GM21723 (cell line): ENCODE data around the gene IRX5.

Source experiments
- ATAC-seq: cut with Tn5 transposase; IDR thresholded peaks from one replicate; pipeline ENCODE4 v1.9.1; 2021; ENCODE audit warnings: mild to moderate bottlenecking, moderate library complexity; ENCODE audit not compliant: unreplicated experiment

Gene IRX5

GRCh38 chr16:54930005-54930868 lies at the start of gene IRX5:
Gene IRX5, plus strand, starts transcription at chr16:54930865. Its CDS starts 334 bp downstream, at chr16:54931199.
- no peak for ATAC-seq

- no peak for ATAC-seq
Measured at GRCh38 chr16:54882556-54882955, 48.1 kb upstream of the IRX5 start.

- no peak for ATAC-seq
Measured at GRCh38 chr16:54883358-54883757, 47.3 kb upstream of the IRX5 start.

- no peak for ATAC-seq
Measured at GRCh38 chr16:54886078-54886477, 44.6 kb upstream of the IRX5 start.

- ATAC-seq = no peak
Measured at GRCh38 chr16:54890381-54890780, 40.3 kb upstream of the IRX5 start.

GRCh38 chr16:54891346-54891745 lies 39.3 kb upstream of the IRX5 start:
- ATAC-seq = no peak

GRCh38 chr16:54892981-54893380 lies 37.7 kb upstream of the IRX5 start:
- no peak for ATAC-seq

GRCh38 chr16:54897930-54898329 lies 32.7 kb upstream of the IRX5 start:
- no peak for ATAC-seq

- no peak for ATAC-seq
Measured at GRCh38 chr16:54901606-54902005, 29.1 kb upstream of the IRX5 start.

GRCh38 chr16:54903047-54903446 lies 27.6 kb upstream of the IRX5 start:
- no peak for ATAC-seq

GRCh38 chr16:54911079-54911478 lies 19.6 kb upstream of the IRX5 start:
- no peak for ATAC-seq

- no peak for ATAC-seq
Measured at GRCh38 chr16:54912720-54913119, 17.9 kb upstream of the IRX5 start.

- ATAC-seq = no peak
Measured at GRCh38 chr16:54921206-54921824, 9.3 kb upstream of the IRX5 start.

- ATAC-seq = no peak
Measured at GRCh38 chr16:54923055-54923473, 7.6 kb upstream of the IRX5 start.

GRCh38 chr16:54923988-54924387 lies 6.7 kb upstream of the IRX5 start:
- ATAC-seq = no peak

GRCh38 chr16:54926166-54926838 lies 4.4 kb upstream of the IRX5 start:
- ATAC-seq = no peak

GRCh38 chr16:54927125-54928015 lies 3.3 kb upstream of the IRX5 start:
- no peak for ATAC-seq

GRCh38 chr16:54928016-54928356 lies 2.7 kb upstream of the IRX5 start:
- no peak for ATAC-seq

GRCh38 chr16:54928411-54929089 lies 2.1 kb upstream of the IRX5 start:
- ATAC-seq = peak; percentile 59
